ENCODE data around the gene SLC44A5. TPM values are rescaled to one million over a fixed set of nuclear protein-coding genes. Genes with fewer than 3 reads are reported as not detected.

The SLC44A5 gene
- total and polyA plus RNA-seq, 10 donors: 0.28 to 4.0 (median 0.87) TPM

DNA sequence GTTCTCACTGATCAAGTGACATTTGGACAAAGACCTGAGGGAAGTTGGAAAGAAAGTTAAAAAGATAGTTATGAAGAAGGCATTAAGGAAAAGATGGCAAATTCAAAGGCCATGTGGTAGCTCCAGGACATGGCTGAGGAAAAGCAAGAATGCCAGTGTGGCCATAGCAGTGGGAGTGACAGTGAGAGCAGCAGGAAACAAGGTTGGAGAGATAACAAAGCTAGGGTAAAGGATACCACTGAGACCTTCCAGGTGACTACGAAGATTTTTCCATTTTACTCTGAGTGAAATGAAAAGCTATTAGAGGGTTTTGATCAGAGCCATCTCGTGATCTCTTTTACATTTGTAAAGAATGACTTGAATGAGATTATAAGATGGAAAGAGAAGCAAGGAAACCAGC is 170.6 kb downstream of the SLC44A5 start:
- H3K27ac ChIP-seq: no peak overlapping the region
- H3K4me1 ChIP-seq: no peaks in the 10 kb centered on the region
- H3K9me3 ChIP-seq: no peaks in the 10 kb centered on the region
- H3K27me3 ChIP-seq (replicated peaks in 1 of 7): no peaks in the 10 kb centered on the region
- no peaks in the 10 kb centered on the region for H3K36me3 ChIP-seq
- no peak overlapping the region for H3K4me3 ChIP-seq
- no peak for DNase-seq
- TF ChIP-seq POLR2A (IDR thresholded peaks at IDR 0.05) (no peak), POLR2AphosphoS5 (IDR thresholded peaks at IDR 0.05) (no peak)
- TF ChIP-seq, protein P1, sequence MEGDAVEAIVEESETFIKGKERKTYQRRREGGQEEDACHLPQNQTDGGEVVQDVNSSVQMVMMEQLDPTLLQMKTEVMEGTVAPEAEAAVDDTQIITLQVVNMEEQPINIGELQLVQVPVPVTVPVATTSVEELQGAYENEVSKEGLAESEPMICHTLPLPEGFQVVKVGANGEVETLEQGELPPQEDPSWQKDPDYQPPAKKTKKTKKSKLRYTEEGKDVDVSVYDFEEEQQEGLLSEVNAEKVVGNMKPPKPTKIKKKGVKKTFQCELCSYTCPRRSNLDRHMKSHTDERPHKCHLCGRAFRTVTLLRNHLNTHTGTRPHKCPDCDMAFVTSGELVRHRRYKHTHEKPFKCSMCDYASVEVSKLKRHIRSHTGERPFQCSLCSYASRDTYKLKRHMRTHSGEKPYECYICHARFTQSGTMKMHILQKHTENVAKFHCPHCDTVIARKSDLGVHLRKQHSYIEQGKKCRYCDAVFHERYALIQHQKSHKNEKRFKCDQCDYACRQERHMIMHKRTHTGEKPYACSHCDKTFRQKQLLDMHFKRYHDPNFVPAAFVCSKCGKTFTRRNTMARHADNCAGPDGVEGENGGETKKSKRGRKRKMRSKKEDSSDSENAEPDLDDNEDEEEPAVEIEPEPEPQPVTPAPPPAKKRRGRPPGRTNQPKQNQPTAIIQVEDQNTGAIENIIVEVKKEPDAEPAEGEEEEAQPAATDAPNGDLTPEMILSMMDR (IDR thresholded peaks at IDR 0.05 in 8 of 11, conservative IDR thresholded peaks at IDR 0.05 in 3 of 11): no peak
- intact Hi-C loops (cut with DNase I; ENCODE audit: low total_unique reads): no loop called here
- WGBS, 5 donors: 61 to 70% (median 63%) methylated on average over 2 of the region's 2 CpGs

DNA sequence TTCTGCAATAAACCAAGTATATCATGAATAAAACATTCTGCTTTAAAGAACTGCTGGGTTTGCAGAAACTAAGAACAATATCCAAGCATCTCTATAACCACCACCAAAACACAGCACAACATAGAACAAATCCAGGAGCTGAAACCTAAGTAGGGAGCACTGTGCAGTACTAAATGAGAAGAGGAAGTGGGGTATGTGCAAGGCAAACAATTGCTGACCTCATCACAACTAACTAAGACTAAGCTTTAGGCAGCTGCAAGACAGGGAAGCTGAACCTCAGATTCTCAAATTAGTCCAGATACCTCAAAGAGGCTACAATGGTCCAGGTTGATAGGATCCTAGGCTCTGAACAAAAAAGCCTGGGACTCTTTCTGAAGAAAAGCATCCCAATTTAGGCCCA is 172.6 kb downstream of the SLC44A5 start:
- no peaks in the 10 kb centered on the region for H3K9me3 ChIP-seq
- no peaks in the 10 kb centered on the region for H3K27me3 ChIP-seq (replicated peaks in 1 of 7)
- no peaks in the 10 kb centered on the region for H3K4me1 ChIP-seq
- intact Hi-C loops (cut with DNase I; ENCODE audit: low total_unique reads): no loop called here
- no peak overlapping the region for H3K4me3 ChIP-seq
- TF ChIP-seq, protein P1 (IDR thresholded peaks at IDR 0.05 in 8 of 11, conservative IDR thresholded peaks at IDR 0.05 in 3 of 11): no peak
- TF ChIP-seq POLR2A (IDR thresholded peaks at IDR 0.05): no peak
- no peak overlapping the region for H3K27ac ChIP-seq
- H3K36me3 ChIP-seq: no peaks in the 10 kb centered on the region
- no peak for DNase-seq

DNA sequence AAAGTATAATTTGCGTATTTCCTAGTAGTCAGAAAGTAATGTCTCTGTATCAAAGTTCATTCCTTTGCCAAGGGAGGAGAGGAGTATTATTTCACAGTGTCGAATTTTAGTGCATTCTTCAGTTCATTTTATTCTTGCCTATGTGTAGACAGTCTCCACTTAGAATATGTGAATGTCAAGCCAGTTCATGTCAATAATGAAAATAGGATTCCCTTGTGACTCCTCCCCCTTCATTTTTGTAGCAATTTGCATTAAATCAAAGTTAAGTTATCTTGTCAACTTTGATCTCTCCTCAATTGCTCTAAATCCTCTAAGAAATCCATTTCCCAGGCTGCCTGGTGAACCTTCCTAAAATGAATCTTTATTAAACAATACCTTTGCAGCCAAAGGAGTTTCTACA is 179.1 kb downstream of the SLC44A5 start:
- TF ChIP-seq POLR2A (IDR thresholded peaks at IDR 0.05): no peak
- TF ChIP-seq, protein P1 (IDR thresholded peaks at IDR 0.05 in 8 of 11, conservative IDR thresholded peaks at IDR 0.05 in 3 of 11): no peak
- TF ChIP-seq POLR2AphosphoS5 (IDR thresholded peaks at IDR 0.05): no peak
- Histone ChIP-seq H3K27ac (no peak overlapping the region), H3K4me1 (no peaks in the 10 kb centered on the region), H3K9me3 (no peaks in the 10 kb centered on the region), H3K27me3 (replicated peaks in 1 of 7) (no peaks in the 10 kb centered on the region), H3K4me3 (no peak overlapping the region), H3K36me3 (no peaks in the 10 kb centered on the region)
- DNase-seq: no peak
- intact Hi-C loops (cut with DNase I; ENCODE audit: low total_unique reads): no loop called here
- 66 to 84% (median 73%) methylated on average over 2 of the region's 2 CpGs for WGBS, 5 donors

DNA sequence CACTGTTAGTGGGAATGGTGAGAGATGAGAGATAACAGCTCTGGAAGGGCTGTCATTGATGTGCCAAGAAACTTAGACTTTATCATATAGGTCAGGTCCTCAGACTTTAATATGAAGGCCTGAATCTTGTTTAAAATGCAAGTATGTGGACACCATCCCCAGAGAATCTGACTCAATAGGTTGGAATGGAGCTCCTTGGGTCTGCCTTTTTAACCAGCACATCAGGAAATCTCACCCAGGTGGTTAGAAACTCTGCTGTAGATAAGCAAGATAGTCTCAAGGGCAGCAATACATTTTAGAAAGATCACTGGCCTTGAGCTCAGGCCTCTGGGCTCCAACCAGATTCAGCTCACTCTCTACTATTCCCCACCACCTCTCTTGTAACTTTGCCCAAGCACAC is 180.4 kb downstream of the SLC44A5 start:
- Histone ChIP-seq H3K27me3 (replicated peaks in 1 of 7) (no peaks in the 10 kb centered on the region), H3K9me3 (no peaks in the 10 kb centered on the region), H3K36me3 (no peaks in the 10 kb centered on the region), H3K4me3 (no peak overlapping the region), H3K27ac (no peak overlapping the region), H3K4me1 (no peaks in the 10 kb centered on the region)
- no peak for DNase-seq
- intact Hi-C loops (cut with DNase I; ENCODE audit: low total_unique reads): no loop called here
- TF ChIP-seq POLR2A (IDR thresholded peaks at IDR 0.05): no peak

DNA sequence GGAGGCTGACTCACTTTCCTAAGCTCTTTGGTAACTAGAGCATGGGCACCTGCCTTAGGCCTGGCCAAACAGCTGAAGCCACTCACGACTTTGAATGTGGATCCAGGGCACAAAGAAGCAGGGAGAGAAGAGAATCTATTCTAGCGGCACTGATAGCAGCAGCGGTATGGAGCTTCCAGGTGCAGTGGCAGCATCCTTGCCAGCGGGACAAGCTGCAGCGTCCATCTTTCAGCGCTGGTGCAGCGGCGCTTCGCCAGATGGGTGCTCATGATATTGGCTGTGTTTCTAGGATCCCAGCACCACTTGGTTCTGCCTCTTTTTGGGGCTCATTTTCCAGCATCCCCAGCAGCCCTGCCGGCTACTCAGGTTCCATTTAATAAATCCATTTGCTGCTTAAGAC is 184.2 kb downstream of the SLC44A5 start:
- 79 to 90% (median 85%) methylated on average over 9 to 10 of the region's 10 CpGs for WGBS, 5 donors
- Histone ChIP-seq H3K27ac (no peak overlapping the region), H3K4me1 (no peaks in the 10 kb centered on the region), H3K27me3 (replicated peaks in 1 of 7) (no peaks in the 10 kb centered on the region), H3K4me3 (no peak overlapping the region), H3K9me3 (no peaks in the 10 kb centered on the region), H3K36me3 (no peaks in the 10 kb centered on the region)
- DNase-seq: no peak
- intact Hi-C loops (cut with DNase I; ENCODE audit: low total_unique reads): no loop called here
- TF ChIP-seq POLR2AphosphoS5 (IDR thresholded peaks at IDR 0.05) (no peak), POLR2A (IDR thresholded peaks at IDR 0.05) (no peak)
- TF ChIP-seq, protein P1 (IDR thresholded peaks at IDR 0.05 in 8 of 11, conservative IDR thresholded peaks at IDR 0.05 in 3 of 11): no peak

Measured in spleen (tissue), 11 donors.